ENCODE data around the gene ZMIZ1. TPM values are rescaled to one million over a fixed set of nuclear protein-coding genes. Genes with fewer than 3 reads are reported as not detected.

Gene ZMIZ1
- total RNA-seq, 4 donors from 2014 or later = 71.9 to 104 (median 79.5) TPM

GRCh38 chr10:79138449-79139123 is 69.8 kb downstream of the ZMIZ1 start:
- H3K4me3 ChIP-seq = no peak overlapping the region
- H3K27ac ChIP-seq = peak overlapping the region; percentile 72
- no peak for DNase-seq (ENCODE audit: low spot score in 2 of 2)
- no peaks in the 10 kb centered on the region for H3K27me3 ChIP-seq
- H3K9me3 ChIP-seq = no peaks in the 10 kb centered on the region
- H3K36me3 ChIP-seq = peaks cover 41% of the 10 kb centered on the region
- 82% methylated on average over 5 of the region's 5 CpGs for WGBS
- peaks cover 67% of the 10 kb centered on the region for H3K4me1 ChIP-seq
- no peak for TF ChIP-seq POLR2A (IDR thresholded peaks at IDR 0.05)
- no peak for TF ChIP-seq POLR2AphosphoS5 (IDR thresholded peaks at IDR 0.05)
- no peak for TF ChIP-seq EP300 (IDR thresholded peaks at IDR 0.05)
- TF ChIP-seq CTCF (IDR thresholded peaks at IDR 0.05) = no peak

- no peaks in the 10 kb centered on the region for H3K27me3 ChIP-seq
- H3K27ac ChIP-seq = peak overlapping the region; percentile 72
- H3K36me3 ChIP-seq = peaks cover 47% of the 10 kb centered on the region
- DNase-seq (ENCODE audit: low spot score in 2 of 2) = no peak
- peaks cover 72% of the 10 kb centered on the region for H3K4me1 ChIP-seq
- no peak overlapping the region for H3K4me3 ChIP-seq
- 60% methylated on average over 24 of the region's 26 CpGs for WGBS
- TF ChIP-seq CTCF (IDR thresholded peaks at IDR 0.05) = no peak
- TF ChIP-seq EP300 (IDR thresholded peaks at IDR 0.05) = no peak
- TF ChIP-seq POLR2A (IDR thresholded peaks at IDR 0.05) = no peak
- no peak for TF ChIP-seq POLR2AphosphoS5 (IDR thresholded peaks at IDR 0.05)
- no peaks in the 10 kb centered on the region for H3K9me3 ChIP-seq
These were observed 70.5 kb downstream of the ZMIZ1 start for GRCh38 chr10:79139124-79139835.

- 89% methylated on average over 7 of the region's 7 CpGs for WGBS
- DNase-seq (ENCODE audit: low spot score in 2 of 2) = no peak
- H3K4me1 ChIP-seq = peaks cover 78% of the 10 kb centered on the region
These were observed 71.5 kb downstream of the ZMIZ1 start for GRCh38 chr10:79140085-79140793.

GRCh38 chr10:79140855-79141254 is 72.1 kb downstream of the ZMIZ1 start:
- no peak overlapping the region for H3K4me3 ChIP-seq
- no peaks in the 10 kb centered on the region for H3K27me3 ChIP-seq
- H3K4me1 ChIP-seq = peaks cover 79% of the 10 kb centered on the region
- no peaks in the 10 kb centered on the region for H3K9me3 ChIP-seq
- TF ChIP-seq POLR2A (IDR thresholded peaks at IDR 0.05) = no peak
- TF ChIP-seq EP300 (IDR thresholded peaks at IDR 0.05) = no peak
- no peak for TF ChIP-seq CTCF (IDR thresholded peaks at IDR 0.05)
- TF ChIP-seq POLR2AphosphoS5 (IDR thresholded peaks at IDR 0.05) = no peak
- DNase-seq (ENCODE audit: low spot score in 2 of 2) = no peak
- WGBS = 86% methylated on average over 15 of the region's 15 CpGs
- H3K36me3 ChIP-seq = peaks cover 47% of the 10 kb centered on the region
- peak overlapping the region; percentile 91 for H3K27ac ChIP-seq

More at GRCh38 chr10:79140085-79140793, 71.5 kb downstream of the ZMIZ1 start:
- TF ChIP-seq POLR2A (IDR thresholded peaks at IDR 0.05) (no peak), POLR2AphosphoS5 (IDR thresholded peaks at IDR 0.05) (no peak), CTCF (IDR thresholded peaks at IDR 0.05) (no peak), EP300 (IDR thresholded peaks at IDR 0.05) (no peak)
- no peaks in the 10 kb centered on the region for H3K9me3 ChIP-seq
- H3K36me3 ChIP-seq = peaks cover 47% of the 10 kb centered on the region
- H3K4me3 ChIP-seq = no peak overlapping the region
- H3K27ac ChIP-seq = peak overlapping the region; percentile 72
- no peaks in the 10 kb centered on the region for H3K27me3 ChIP-seq

GRCh38 chr10:79142064-79142491 is 73.3 kb downstream of the ZMIZ1 start:
- peak overlapping the region; percentile 91 for H3K27ac ChIP-seq
- no peak overlapping the region for H3K4me3 ChIP-seq
- H3K4me1 ChIP-seq = peaks cover 80% of the 10 kb centered on the region
- WGBS = 52% methylated on average over 10 of the region's 10 CpGs
- H3K9me3 ChIP-seq = no peaks in the 10 kb centered on the region
- H3K36me3 ChIP-seq = peaks cover 47% of the 10 kb centered on the region
- no peak for DNase-seq (ENCODE audit: low spot score in 2 of 2)
- no peak for TF ChIP-seq EP300 (IDR thresholded peaks at IDR 0.05)
- no peak for TF ChIP-seq POLR2AphosphoS5 (IDR thresholded peaks at IDR 0.05)
- no peak for TF ChIP-seq POLR2A (IDR thresholded peaks at IDR 0.05)
- TF ChIP-seq CTCF (IDR thresholded peaks at IDR 0.05) = no peak
- H3K27me3 ChIP-seq = no peaks in the 10 kb centered on the region

Measured in suprapubic skin (tissue), 4 donors.